GM18858 (cell line): ENCODE measurements around the gene MCTP1.

ENCODE experiments used
- ATAC-seq: cut with Tn5 transposase; IDR thresholded peaks from one replicate; pipeline ENCODE4 v1.9.1; 2021; ENCODE audit not compliant: unreplicated experiment

The MCTP1 gene

GRCh38 chr5:95284572-95285408, at the start of gene MCTP1:
Gene MCTP1, minus strand, starts transcription at chr5:95285094.
- ATAC-seq = no peak

GRCh38 chr5:95332158-95332557, 47.3 kb upstream of the MCTP1 start:
- no peak for ATAC-seq

GRCh38 chr5:95331358-95331757, 46.5 kb upstream of the MCTP1 start:
- ATAC-seq = no peak

GRCh38 chr5:95327211-95327610, 42.3 kb upstream of the MCTP1 start:
- ATAC-seq = no peak

- ATAC-seq = no peak
Measured at GRCh38 chr5:95317687-95318086, 32.8 kb upstream of the MCTP1 start.

GRCh38 chr5:95317085-95317484, 32.2 kb upstream of the MCTP1 start:
- no peak for ATAC-seq

DNA sequence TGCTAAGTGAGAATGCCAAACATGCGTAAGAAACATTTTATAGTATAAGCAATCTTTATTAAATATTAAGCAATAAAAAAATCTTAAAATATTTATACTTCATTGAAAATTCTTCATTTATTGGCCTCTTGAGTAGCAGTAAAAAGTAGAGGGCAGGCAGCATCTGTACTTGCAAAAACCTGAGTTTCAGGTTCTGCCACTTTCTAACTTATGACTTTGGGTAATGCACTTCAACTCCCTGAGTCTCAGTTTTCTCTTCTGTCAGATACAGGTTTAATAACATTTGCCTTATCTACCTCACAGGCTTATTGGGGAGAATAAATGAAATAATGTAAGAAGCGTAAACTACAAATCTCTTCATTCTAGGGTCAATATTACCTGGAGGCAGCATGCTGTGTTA, 19.8 kb upstream of the MCTP1 start:
- ATAC-seq = no peak

DNA sequence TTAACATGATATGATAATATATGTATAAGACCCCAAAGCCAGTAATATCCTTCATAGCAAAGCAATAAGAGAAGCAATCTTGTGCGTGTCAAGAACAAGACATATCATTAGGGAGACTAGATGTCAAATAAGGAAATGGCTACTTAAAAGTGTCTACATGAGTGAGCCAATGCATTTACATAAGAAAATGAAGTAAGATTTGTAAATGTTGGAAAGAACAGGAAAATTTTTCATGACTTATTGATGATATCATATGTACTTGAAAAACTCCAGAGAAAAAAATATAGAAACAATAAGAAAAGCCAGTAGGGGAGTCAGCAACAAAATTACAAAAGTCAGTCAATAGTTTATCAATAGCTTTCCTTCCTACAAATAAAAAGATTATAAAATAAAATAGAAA, 13.8 kb upstream of the MCTP1 start:
- ATAC-seq = no peak

DNA sequence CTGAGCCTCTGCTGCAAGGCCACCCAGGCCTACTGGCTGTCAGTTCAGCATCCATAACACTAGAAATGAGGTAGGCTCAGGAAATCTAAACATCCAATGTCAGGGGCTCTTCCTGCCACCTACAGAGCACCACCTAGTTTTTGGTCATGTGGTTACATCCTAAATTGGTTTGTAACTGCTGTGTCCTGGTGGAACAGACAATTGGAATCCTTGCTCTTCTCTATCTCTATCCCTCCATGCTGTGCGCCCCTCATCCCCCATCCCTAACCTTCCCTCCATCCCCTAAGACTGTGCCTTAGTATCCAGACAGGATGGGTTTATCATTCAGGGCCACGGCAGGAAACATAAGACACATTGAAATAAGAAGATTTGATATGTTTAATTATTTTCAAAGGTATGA, 11.4 kb upstream of the MCTP1 start:
- ATAC-seq = no peak

DNA sequence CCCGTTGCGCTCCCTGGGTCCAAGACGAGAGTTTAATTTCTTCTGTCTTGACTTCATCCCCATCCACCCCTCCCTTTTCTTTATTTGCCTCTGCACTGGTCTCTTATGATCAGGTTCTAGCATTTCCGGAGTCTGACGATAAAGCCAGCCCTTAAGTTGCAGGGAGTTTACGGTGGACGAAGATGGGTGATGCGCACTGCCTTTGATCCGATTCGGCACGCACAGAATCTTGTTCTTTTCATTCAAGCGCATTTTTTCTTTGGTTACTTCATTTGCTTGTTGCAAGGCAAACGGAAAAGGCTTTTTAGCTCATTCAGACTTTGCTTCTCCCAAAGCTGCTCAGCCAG, 488 bp upstream of the MCTP1 start:
- ATAC-seq = no peak

GRCh38 chr5:95283761-95284571, 928 bp downstream of the MCTP1 start:
- ATAC-seq = no peak

- ATAC-seq = no peak
Measured at GRCh38 chr5:95283022-95283615, 1.8 kb downstream of the MCTP1 start.

DNA sequence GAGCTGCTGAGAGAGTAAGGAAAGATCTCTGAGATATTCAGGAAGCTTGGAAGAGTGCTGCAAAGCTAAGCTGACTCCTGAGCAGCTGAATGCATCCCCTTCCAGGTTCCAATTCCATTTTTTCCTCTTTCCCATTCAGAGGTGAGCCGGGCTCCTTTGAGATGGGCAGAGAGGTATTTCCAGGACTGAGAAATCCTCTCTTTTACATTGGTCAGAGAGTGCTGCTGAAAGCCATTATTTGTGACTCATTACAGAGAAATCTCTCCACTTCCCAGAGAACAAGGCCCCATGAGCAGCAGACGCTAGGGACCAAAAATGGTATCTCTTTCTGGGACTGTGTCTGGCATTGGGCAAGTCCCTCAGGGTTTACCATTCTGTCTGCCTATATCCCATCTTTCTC, 3.7 kb downstream of the MCTP1 start:
- no peak for ATAC-seq

DNA sequence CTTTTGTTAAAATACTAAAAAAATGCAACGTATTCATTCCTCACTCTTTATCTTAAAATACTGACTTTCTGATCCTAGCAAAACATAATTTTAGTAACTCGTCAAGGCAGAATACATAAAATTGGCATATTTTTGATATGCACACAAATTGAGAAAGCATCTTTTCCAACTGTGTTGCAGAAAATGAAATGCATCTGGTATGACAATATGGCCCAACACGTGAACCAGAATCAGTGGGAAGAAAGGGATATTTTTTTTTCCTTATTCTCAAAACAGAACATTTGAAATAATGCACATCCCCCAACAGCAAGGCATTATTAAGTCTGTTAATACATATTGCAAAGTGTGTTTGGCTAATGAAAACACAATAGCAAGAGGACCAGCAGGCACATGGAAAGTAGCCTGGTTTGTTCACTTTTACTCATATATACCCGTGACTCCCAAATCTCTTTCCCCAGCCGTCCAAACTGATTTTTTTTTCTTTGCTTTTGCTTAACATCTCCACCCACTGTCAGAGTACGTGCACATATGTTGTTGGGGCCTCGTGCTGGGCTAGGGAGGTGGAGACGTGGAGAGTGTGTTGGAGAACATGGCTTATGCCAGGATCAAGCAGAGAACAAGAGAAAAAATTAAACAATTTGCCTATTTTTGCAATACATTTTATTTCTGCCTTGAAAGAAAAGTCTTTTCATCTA, 4.3 kb downstream of the MCTP1 start:
- ATAC-seq = no peak

- no peak for ATAC-seq
Measured at GRCh38 chr5:95274011-95274410, 10.9 kb downstream of the MCTP1 start.

GRCh38 chr5:95272316-95272929, 12.5 kb downstream of the MCTP1 start:
- ATAC-seq = no peak

DNA sequence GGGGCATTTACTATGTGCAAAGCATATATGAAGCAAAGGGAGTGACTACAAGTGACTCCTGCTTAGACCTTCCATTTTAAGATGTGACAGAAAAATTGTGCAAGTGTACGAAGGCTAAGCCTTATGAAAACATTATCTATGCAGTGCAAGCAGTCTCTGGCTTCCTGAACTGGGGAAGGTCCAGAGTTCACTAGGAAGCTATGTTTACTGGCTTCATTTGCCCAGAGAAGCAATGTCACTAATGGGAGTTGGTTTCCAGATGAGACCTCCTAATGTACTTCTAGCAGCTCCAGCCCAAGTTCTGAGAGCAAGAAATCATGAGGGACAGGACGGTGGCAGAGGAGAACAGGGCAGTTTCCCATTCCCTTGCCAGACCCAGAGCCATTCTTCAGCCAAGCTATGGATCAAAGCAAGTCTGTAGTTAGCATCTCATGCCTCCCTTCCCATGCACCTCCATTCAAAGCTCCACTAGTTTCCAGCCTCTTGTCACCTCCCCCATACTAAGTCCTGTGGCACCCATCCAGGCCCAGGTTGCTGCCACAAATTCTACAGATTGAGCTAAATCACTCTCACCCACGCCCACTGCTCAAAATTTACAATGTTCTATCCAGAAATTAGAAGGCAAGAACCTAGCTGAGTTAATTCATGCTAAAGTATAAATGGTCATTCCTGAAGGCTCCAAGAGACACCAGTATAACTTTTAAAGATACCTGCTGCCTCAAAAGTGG, 21.8 kb downstream of the MCTP1 start:
- no peak for ATAC-seq

- no peak for ATAC-seq
Measured at GRCh38 chr5:95261437-95262175, 23.3 kb downstream of the MCTP1 start.

DNA sequence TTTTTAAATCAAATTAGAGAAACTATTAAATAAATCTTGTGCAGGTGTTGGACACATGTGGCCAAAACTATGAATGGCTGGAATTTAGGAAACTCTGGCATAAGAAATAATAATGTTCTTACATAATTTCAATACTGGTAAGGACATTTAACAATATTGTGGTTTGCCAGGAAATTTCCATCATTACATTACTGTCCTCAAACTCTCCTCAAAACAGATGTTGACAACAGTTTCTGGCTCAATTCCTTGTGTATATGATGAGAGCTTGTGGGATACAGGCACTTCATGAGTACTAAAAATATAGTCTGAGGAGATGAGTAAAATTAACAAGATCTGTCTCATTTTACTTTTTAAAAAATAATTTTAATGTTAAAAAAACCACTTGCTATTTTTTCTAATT, 27.9 kb downstream of the MCTP1 start:
- no peak for ATAC-seq

- ATAC-seq = no peak
Measured at GRCh38 chr5:95256446-95256845, 28.4 kb downstream of the MCTP1 start.
